Dermis blood vessel endothelial cell (primary cell): Measurements from ENCODE around the gene B3GNT3. TPM values are rescaled to one million over a fixed set of nuclear protein-coding genes. Genes with fewer than 3 reads are reported as not detected.
A peak's percentile ranks its signal among the peaks of the same experiment; 100 is the strongest.

Experiments
- DNase-seq: peaks from one replicate; pipeline ENCODE4 v3.0.0; 2010
- total RNA-seq: library from RNA; depleted of rRNA; stranded (reverse); fragments of >200 nt; gene quantifications from 2 replicates; pipeline ENCODE4 v1.2.3, GENCODE V29; 2014

Gene B3GNT3
- 0.42 TPM in 1 of 2 replicates, not detected in the other for total RNA-seq

GRCh38 chr19:17794731-17795494 lies at the start of gene B3GNT3:
TSS of gene B3GNT3 (plus strand) at chr19:17795138. CDS start at chr19:17807808, 12,670 bp downstream.
- peak; percentile 33 for DNase-seq

- DNase-seq, result peak; percentile 95
Measured at GRCh38 chr19:17747205-17748098, 47.5 kb upstream of the B3GNT3 start.

- DNase-seq, result no peak
Measured at GRCh38 chr19:17748884-17749638, 45.9 kb upstream of the B3GNT3 start.

- DNase-seq, result peak; percentile 19
Measured at GRCh38 chr19:17749912-17750317, 45.0 kb upstream of the B3GNT3 start.

- DNase-seq, result no peak
Measured at GRCh38 chr19:17751103-17751911, 43.6 kb upstream of the B3GNT3 start, which contains the start of gene FCHO1. TSS of gene FCHO1 (plus strand) at chr19:17751477. CDS start at chr19:17755165, 3,688 bp downstream.

GRCh38 chr19:17751912-17752273 lies 43.0 kb upstream of the B3GNT3 start:
- DNase-seq, result no peak

GRCh38 chr19:17752865-17753639 lies 41.9 kb upstream of the B3GNT3 start:
- DNase-seq, result no peak

- no peak for DNase-seq
Measured at GRCh38 chr19:17753976-17754375, 41.0 kb upstream of the B3GNT3 start.

GRCh38 chr19:17754634-17755442 lies 40.1 kb upstream of the B3GNT3 start:
- DNase-seq, result no peak

GRCh38 chr19:17755443-17755890 lies 39.5 kb upstream of the B3GNT3 start:
- no peak for DNase-seq

GRCh38 chr19:17755977-17756670 lies 38.8 kb upstream of the B3GNT3 start:
- DNase-seq, result peak; percentile 40

- DNase-seq, result peak; percentile 57
Measured at GRCh38 chr19:17757125-17757524, 37.8 kb upstream of the B3GNT3 start.

- DNase-seq, result no peak
Measured at GRCh38 chr19:17758515-17758914, 36.4 kb upstream of the B3GNT3 start.

GRCh38 chr19:17761148-17761547 lies 33.8 kb upstream of the B3GNT3 start:
- DNase-seq, result no peak

GRCh38 chr19:17762505-17763229 lies 32.3 kb upstream of the B3GNT3 start:
- DNase-seq, result peak; percentile 56

GRCh38 chr19:17764348-17764747 lies 30.6 kb upstream of the B3GNT3 start:
- DNase-seq, result no peak

GRCh38 chr19:17765069-17765618 lies 29.8 kb upstream of the B3GNT3 start:
- DNase-seq, result peak; percentile 28

GRCh38 chr19:17766543-17767131 lies 28.3 kb upstream of the B3GNT3 start:
- DNase-seq, result peak; percentile 88
